Nucleus accumbens (tissue), 56 donors: Measurements from ENCODE around the gene POU3F1.
"Not testable (repeated sequence)": the region's sequence is repeated elsewhere in the genome, so short reads cannot be mapped to it uniquely, and the experiment has no call there.

Experiments used
- DNase-seq, 56 donors: peaks; one replicate each; lab custom pipeline; 2025; lab: John Stamatoyannopoulos, UW

POU3F1 gene

DNA sequence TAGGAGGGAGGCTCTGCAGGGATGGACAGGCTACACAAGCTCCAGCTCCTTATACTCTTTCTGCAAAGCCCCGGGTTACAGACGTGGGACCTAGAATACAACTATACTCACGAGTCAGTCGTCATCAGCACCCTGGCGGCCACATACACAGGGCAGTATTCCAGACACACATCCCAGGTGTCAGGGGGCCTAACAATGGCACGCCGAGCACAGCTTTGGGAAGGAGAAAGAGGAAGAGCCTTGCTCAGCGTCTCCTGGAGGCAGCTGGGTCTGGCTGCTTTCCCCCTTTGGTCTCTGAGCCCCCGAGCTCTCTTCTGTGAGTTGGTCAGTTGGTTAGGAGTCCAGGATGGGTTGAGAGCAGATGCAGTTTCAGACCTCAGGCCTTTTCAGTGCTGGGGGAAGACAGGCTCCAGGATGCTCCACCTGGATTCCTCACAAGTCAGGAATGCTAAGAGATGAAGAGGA lies 4.5 kb upstream of the POU3F1 start:
- DNase-seq, result no peak

DNA sequence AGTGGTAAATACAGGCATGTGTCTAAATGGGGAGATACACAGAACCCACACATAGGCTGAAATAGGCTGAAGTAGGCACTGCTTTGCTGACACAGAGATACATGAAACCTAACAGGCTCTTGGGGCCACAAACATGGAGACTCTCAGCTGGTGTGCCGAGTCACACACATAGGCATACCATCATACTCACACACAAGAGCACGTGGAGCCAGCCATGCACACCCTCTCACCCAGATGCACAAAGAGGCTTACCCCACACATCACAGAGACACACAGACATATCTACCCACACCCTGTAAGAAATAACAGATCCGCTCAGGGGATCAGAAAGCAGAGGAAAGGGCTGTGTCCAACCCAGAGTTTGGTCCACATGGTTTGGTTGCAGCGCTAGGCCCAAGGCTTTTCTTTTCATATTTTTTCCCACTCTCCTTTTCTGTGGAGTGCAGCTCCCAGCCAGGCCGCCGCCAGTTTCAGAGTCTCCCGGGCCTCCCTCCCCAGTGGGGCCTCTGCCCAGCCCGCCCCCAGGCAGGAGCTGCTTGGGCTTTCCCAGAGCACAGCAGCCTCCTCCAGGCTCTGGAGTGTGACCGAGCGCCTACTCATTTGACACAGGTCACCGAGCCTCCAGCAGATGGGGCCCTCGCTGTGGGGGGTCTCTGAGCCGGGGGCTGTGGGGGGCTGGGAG lies 3.9 kb upstream of the POU3F1 start:
- peak in 5 of 56 donors; percentile 19 to 39 (median 34) for DNase-seq

DNA sequence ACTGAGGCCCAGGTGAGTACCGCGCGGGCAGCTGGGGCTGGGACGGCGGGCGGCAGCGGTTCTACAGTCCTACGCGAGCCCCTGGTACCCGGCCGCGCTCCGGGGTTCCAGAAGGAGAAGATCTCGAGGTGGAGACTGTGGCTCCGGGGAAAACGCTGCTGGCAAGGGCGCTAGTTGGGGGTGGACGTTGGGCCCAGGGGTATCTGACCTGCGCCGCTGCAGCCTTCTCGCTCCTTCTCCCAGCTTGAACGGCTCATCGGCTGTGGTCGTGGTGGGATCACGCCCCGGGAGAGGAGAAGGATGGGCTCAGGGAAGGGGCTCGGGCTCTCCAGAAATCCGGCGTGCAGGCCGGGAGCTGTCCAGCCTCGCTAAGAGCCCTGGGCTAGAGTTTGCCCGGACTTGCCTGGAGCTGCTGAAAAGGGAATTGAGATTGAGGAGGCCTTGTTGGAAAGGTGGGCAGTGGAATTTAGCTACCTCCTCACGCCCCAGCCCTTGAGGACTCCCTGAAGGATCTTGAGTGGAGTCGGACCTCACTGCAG lies 1.1 kb upstream of the POU3F1 start:
- DNase-seq, result no peak

DNA sequence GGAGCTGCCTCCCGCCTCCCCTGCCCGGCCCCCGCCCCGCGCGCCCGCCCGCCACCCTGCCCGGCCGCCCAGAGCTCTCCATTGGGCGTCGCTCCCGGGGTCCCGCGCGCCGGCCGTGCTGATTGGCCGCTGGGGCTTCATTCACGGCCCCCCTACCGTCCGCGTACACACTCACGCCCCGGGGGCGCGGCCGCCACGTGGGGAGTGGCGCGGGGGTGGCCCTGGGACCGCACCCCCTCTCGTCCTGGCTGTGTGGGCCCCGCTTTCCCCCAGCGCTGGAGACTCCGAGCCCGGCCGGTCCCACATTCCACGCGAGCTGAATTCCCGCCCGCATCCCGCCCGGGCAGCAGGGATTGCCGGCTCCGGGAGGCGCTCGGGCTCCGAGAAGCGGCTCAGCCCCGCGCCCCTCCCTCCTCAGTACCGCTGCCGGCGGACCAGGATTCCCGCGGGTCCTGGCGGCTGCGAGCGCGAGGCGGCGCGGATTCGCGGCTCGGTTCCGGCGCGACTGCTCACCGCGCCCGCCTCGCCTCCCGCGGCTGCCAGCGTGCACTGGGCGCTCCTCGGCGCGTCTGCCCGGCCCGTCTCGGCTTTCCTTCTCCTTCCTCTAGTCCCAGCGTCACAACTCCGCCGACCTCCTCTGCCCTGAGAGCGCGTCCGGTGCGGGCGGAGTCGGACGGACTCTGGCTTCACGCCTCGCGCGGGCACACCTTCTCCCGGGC lies 450 bp upstream of the POU3F1 start:
- peak; percentile 43 to 96 (median 87) for DNase-seq

DNA sequence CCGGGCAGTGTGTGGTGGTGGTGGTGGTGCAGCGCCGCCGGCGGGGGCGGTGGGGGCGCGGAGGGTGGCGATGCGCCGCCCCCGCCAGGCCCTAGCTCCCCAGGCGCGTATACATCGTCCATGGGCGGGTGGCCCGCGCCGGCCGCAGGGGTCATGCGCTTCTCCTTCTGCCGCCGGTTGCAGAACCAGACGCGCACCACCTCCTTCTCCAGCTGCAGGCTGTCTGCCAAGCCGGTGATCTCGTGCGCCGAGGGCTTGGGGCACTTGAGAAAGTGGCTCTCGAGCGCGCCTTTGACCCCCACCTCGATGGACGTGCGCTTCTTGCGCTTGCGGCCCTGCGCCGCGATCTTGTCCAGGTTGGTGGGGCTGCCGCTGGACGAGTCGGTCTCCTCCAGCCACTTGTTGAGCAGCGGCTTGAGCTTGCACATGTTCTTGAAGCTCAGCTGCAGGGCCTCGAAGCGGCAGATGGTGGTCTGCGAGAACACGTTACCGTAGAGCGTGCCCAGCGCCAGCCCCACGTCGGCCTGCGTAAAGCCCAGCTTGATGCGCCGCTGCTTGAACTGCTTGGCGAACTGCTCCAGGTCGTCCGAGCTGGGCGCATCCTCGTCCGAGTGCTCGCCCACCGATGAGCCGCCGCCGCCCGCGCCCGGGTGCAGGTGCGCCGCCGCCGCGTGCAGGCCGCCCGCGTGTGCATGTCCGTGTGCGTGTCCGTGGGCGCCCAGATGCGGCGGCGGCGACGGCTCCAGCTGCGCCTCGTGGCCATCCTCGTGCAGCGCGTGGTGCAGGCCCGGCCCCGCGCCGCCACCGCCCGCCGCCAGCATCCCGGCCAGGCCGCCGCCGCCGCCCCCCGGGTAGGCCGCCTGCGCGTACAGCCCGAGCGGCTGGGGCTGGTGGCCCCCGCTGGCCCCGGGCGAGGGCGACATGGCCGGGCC lies 926 bp downstream of the POU3F1 start:
- DNase-seq, result peak in 7 of 56 donors; percentile 16 to 42 (median 20)

DNA sequence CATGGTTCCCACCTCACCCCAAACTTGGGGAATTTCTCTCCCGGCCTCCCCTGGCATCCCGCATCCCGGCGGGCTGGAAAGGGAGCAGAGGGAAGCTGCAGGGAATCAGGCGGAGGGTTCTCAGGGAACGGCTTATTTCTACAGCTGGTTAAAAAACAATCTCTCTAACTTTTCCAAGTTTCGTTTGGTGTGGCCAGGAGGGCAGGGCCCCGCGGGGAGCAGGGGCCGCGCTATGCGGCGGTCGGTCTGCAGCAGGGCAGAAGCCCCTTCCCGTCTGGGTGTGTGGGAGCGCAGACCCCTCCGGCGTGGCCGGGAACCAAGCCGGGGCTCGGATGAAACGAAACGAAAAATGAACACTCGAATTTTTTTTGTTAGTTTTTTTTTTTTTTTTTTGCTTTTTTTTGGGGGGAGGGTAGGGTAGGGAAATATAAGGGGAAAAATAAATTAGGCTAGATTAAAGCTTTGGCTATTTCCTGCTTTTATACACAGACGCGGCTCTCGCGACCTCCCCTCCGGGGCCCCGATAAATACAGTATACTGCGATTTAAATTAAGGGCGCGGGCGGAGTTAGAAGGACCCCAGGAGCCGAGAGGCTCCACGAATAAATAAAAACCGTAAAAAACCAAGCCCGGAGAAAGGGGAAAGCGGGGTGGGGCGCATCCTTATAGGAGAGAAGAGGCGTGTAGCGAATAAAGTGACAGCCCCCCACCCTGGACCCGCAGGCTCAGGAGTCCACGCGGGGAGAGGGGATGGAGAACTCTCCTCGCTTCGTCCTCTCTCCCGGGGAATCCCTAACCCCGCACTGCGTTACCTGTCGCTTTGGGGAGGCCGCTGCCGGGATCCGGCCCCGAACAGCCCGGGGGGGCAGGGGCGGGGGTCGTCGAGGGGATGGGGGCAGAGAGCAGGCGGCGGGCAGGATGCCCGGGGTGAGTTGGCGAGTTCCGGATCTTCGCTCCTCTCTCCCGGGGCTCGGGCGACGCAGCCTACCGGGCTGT lies 2.1 kb downstream of the POU3F1 start:
- DNase-seq, result no peak

DNA sequence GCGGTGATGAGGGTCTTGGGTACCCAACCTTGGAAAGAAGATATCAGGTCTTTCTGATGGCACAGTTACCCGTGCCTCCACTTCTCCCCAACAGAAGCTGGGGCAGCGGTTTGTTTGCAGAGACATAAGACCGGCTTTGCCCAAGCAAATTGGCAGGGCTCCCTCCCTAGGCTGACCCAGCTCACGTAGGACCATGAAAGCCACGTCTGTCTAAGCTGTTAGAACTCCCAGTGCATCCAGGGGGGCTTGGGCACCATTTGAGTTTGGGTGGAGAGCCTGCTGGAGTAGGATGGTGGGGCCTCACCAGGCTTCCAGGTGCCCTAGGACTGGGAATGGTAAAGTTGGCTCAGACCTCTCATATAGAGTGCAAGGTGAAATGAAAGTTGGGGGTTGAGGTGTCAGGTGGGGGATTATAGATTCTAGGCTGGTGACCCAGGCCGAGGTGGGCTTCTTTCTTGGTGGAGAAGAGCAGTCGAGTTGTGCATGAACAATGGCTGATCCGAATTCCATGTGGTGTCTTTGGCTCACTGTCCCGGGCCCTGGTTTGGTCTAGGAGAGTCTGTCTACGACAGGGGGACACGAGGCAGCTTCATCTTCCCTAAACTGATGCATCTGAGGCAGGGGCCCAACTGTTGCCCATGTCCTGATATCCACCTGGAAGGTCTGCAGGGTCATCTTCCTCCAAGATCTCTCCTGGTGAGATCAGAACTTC lies 3.4 kb downstream of the POU3F1 start:
- DNase-seq, result no peak

DNA sequence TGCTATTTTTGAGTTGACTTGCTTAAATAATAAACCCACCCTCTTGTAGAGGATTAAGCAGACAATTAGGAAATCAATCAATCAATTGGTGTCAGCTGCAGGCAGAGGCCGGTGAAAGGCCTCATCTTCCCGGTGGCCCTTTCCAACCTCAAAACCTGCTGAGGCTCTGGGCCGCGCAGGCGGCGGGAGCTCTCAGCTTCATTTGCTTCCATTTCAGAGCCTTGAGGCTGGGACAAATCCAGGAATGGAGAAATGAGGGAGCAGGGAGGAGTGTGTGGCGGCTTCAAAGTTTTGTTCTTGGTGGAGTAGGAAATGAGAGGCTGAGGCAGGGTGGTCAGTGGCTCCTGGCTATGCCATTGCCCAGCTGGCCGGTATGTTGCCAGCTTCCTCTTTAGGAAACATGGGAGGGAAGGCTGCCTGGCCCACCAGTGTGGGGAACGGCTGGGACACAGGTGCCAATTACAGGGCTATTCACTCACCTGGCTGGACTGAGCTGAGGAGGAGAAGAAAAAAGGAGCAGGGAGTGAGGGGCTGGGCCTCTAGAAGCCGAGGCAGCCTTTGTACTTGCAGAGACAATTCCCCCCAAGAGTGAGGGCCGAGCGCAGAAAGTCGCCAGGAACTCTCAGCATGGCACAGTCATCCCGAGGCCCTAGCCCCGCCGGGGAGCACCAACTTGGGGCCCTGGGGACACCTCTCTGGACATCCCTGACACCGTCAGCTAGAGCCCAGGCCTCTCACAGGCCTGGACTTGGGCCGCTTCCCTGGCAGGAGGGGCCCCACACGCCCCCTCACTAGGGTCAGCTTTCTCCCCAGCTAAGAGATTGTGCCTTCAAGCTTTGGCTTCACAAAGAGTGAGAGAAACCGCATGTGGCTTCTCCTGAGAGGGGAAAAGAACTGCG lies 4.4 kb downstream of the POU3F1 start:
- no peak for DNase-seq

DNA sequence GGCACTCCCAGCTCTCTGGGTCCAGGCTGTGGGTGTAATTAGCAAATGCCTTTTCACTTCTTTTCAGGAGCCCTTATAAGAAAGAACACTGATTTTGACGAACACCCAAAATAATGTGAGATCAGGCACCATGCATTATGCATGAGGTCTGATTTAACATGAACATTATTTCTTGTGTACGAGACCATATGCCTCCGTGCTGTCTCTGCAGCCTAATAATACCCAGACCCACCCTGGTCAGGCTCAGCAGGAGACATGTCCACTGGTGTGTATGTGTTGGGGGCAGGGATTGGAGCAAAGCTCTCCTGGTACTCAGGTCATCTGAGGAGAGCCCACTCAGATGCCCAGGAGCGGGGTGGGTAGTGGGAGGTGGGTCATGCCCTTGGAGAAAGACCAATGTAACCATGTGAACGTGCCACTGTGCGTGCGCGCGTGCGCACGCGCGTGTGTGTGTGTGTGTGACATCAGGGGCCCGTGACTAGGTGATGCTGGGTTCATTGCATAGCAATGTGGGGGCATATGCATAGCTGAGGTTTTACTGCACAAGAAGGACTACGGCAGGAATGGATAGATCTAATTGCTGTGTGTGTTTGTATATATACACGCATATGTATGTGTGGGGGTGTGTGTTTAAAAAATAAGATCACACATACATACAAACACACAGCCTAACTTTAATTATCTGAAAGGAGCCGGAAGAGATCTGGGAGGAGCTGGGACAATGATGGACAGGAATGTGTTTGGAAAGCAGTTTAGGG lies 7.1 kb downstream of the POU3F1 start:
- no peak for DNase-seq

DNA sequence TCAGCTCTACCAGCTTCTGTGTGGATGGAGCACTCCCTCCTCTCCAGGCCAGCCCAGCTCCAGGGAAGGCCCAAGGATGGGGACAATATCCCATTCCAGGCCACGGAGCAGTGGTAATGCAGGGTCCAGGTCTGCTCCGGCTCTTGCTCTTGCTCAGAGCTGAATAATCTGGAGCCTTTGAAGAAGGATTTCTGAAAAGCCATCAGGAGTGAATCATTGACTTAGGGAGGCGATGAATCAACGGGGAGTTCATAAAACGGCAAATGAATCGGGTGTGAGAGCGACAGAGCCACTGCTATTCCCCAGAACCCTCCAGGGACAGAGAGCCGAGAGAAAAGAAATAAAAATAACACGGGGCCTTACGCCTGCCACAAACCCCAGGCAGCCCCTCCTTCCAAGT lies 7.7 kb downstream of the POU3F1 start:
- no peak for DNase-seq

DNA sequence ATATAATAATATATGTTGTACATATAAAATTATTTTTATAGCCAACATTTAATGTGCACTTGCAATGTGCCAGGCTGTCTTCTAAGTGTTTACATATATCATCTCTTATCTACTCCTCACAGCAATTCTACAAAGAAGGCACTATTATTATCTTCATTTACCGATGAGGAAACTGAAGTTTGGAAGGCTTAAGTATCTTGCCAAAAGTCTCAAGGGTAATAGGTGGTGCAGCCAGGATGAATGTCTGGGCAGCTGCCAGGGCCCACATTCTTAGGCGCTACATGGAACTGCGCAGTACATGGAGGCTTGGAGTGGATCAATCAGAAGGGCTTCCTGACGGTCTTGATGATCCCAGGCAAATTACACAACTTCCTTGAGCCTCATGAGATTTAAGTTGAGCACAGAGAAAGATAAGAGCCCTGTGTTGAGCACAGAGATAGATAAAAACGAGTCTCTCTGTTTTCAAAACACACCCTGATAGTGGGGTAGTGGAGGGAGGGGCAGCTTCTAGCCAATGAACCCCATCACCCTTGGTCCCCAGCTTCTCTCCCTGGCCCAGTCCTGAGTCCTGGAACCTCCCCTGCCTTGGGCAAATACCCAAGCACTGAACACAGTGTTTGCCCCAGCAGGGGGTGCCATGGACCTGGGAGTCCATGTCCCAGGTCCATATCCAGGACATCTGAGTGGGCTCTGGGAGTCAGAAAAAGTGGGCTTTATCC lies 9.2 kb downstream of the POU3F1 start:
- no peak for DNase-seq

DNA sequence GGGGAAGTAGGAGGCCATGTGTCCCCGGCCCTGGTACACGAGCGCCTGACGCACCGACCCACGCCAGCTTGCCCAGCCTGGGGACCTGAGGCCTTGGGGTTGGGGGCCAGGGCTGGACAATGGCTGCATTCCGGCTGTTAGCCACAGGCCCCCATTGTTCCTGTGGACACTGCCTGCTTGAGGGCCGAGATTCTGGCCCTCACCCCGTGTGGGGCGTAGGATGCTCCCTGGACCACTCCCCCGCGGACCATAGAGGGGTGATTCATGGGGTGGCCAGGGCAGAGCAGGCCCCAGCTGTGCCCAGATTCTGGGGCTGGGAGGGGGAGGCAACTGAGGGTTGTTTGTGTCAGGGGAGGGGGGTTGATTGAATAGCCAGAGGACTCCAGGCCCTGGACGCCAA lies 11.7 kb downstream of the POU3F1 start:
- DNase-seq, result peak in 1 of 56 donors; percentile 32

DNA sequence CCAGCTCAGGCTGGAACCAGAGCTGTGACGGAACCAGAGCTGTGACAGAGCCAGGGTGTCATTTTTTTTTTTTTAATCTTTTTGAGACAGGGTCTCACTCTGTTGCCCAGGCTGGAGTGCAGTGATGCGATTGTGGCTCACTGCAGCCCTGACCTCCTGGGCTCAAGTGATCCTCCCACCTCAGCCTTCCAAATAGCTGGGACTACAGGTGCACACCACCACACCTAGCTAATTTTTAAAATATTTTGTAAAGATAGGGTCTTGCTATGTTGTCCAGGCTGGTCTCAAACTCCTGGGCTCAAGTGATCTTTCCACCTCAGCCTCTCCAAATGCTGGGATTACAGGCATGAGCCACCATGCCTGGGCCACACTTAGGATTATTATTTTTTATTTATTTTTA lies 13.6 kb downstream of the POU3F1 start:
- DNase-seq, result not testable (repeated sequence)

DNA sequence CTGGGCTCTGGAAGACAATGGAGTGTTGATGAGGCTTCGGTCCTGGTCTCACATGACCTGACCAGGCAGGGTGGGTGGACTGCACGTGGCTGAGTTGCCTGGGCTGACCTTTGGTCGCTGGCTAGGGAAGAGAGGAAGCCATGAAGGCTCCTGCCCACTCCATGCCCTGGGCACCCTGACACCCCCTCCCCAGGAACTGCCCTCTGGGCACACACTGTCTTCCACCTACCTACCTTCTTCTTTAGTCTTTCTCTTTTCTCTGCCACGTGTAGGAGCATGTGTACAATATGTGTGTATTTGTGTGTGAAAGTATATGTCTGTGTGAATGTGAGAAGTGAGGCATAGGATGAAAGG lies 15.1 kb downstream of the POU3F1 start:
- DNase-seq, result no peak

DNA sequence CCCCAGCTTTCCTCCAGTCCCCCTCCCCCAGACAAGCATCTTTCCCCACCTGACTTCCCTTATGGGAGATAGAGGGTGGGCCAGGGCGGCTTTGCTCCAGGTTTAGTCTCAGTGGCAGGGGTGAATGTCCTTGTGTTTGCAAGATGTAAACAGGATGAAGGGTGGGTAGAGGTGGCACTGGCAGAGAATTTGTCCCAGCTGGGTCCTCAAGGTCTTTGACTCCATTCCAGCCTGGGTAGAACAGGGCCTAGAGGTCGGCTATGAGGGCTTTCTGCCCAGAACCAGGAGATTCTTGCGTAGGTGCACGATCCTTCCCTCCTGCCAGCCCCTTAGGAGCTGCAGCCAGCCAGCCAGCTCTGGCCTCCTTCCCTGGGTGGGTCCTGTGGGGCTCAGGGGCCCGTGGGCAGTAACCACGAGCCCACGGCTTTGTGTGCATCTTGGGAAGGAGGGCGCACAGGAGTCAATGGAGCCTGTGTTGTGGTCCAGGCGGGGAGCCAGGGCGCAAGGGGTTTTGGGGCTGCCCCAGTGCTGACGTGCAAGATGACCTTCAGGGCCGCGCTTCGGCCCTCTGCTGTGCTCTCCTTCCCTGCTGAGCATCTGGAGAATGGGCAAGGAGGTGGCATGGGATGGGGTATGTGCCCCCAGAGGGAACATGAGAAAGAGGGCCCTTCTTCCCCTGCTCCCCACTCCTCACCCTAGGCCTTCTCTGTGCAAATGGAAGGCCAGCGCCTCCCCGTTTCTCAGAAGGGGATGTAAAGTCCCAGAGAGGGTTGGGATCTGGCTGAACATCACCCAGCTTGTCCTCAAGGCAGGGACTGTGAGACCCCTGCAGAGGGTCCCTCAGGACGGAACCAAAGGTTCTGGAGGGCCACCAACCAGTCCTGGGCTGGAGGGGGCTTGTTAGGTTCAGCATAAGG lies 15.7 kb downstream of the POU3F1 start:
- DNase-seq, result peak in 1 of 56 donors; percentile 11
